CD8-positive, alpha-beta memory T cell (primary cell): Measurements from ENCODE around the gene VSTM2B. TPM values are rescaled to one million over a fixed set of nuclear protein-coding genes. Genes with fewer than 3 reads are reported as not detected.

Experiments
- CTCF ChIA-PET: fragments of 350-600 bp; sonication (Branson Sonifier 250); formaldehyde crosslinking; loops from one replicate; lab custom pipeline; 2021; ENCODE audit warnings: antibody characterized with exemption; lab: Charles Lee
- POLR2A ChIA-PET: fragments of 350-600 bp; sonication (Branson Sonifier 250); formaldehyde crosslinking; loops from one replicate; lab custom pipeline; 2021; ENCODE audit warnings: antibody characterized with exemption; lab: Charles Lee
- DNase-seq, 5 donors: peaks; one replicate each; pipeline versions ENCODE4 v3.0.0 to v3.0.0-alpha.2; 2020 to 2022; ENCODE audit warnings: mixed read lengths in 1 of 5
- H3K27ac ChIP-seq: one replicate; pipeline ENCODE4 v1.7.0; 2013; ENCODE audit warnings: low read depth, mild to moderate bottlenecking, low read length, moderate library complexity
- H3K27me3 ChIP-seq: 2 replicates; pipeline ENCODE4 v1.7.0; 2013; ENCODE audit warnings: low read length, mild to moderate bottlenecking; ENCODE audit not compliant: insufficient read depth, poor library complexity, severe bottlenecking
- H3K36me3 ChIP-seq: 2 replicates; pipeline ENCODE4 v1.7.0; 2013; ENCODE audit warnings: mild to moderate bottlenecking, low read length, moderate library complexity; ENCODE audit not compliant: insufficient read depth
- H3K4me1 ChIP-seq: 2 replicates; pipeline ENCODE4 v1.7.0; 2013; ENCODE audit warnings: mild to moderate bottlenecking, low read length, moderate library complexity; ENCODE audit not compliant: insufficient read depth
- H3K4me3 ChIP-seq: 2 replicates; pipeline ENCODE4 v1.7.0; 2013; ENCODE audit warnings: mild to moderate bottlenecking, low read length
- H3K9me3 ChIP-seq: 2 replicates; pipeline ENCODE4 v1.7.0; 2013; ENCODE audit warnings: mild to moderate bottlenecking, low read length
- H3K27ac Mint-ChIP-seq, 8 donors: one replicate each; pipeline ENCODE4 v1.8.0; 2020 to 2021; ENCODE audit warnings: mixed read lengths in 8 of 8, mild to moderate bottlenecking in 6 of 8, inconsistent platforms in 3 of 8, moderate library complexity in 3 of 8
- H3K27me3 Mint-ChIP-seq, 2 donors: one replicate each; pipeline ENCODE4 v1.8.0; 2020 to 2021; ENCODE audit warnings: mixed read lengths in 2 of 2, mild to moderate bottlenecking in 1 of 2, moderate library complexity in 1 of 2
- H3K36me3 Mint-ChIP-seq, 3 donors: one replicate each; pipeline ENCODE4 v1.8.0; 2020 to 2021; ENCODE audit warnings: mixed read lengths in 3 of 3, inconsistent platforms in 1 of 3, mild to moderate bottlenecking in 1 of 3
- H3K4me1 Mint-ChIP-seq, 3 donors: one replicate each; pipeline ENCODE4 v1.8.0; 2020 to 2021; ENCODE audit warnings: mixed read lengths in 3 of 3, inconsistent platforms in 1 of 3, mild to moderate bottlenecking in 1 of 3
- H3K4me3 Mint-ChIP-seq, 7 donors: one replicate each; pipeline ENCODE4 v1.8.0; 2020 to 2021; ENCODE audit warnings: mixed read lengths in 7 of 7, mild to moderate bottlenecking in 6 of 7, moderate library complexity in 4 of 7, inconsistent platforms in 2 of 7
- H3K9me3 Mint-ChIP-seq, 5 donors: one replicate each; pipeline ENCODE4 v1.8.0; 2020 to 2022; ENCODE audit warnings: mixed read lengths in 5 of 5, mild to moderate bottlenecking in 3 of 5, moderate library complexity in 2 of 5, inconsistent platforms in 1 of 5
- polyA plus RNA-seq: library from polyadenylated mRNA; unstranded; fragments of 300-500 nt; fragmentation: Illumina TruSeq; gene quantifications from one replicate; pipeline ENCODE4 v1.2.3, GENCODE V29; 2021
- total RNA-seq, 2 experiments: library from RNA; stranded (reverse); gene quantifications; one replicate each; pipeline ENCODE4 v1.2.3, GENCODE V29; 2021

Gene VSTM2B
- total and polyA plus RNA-seq, 3 experiments from 2014 or later: not detected

DNA sequence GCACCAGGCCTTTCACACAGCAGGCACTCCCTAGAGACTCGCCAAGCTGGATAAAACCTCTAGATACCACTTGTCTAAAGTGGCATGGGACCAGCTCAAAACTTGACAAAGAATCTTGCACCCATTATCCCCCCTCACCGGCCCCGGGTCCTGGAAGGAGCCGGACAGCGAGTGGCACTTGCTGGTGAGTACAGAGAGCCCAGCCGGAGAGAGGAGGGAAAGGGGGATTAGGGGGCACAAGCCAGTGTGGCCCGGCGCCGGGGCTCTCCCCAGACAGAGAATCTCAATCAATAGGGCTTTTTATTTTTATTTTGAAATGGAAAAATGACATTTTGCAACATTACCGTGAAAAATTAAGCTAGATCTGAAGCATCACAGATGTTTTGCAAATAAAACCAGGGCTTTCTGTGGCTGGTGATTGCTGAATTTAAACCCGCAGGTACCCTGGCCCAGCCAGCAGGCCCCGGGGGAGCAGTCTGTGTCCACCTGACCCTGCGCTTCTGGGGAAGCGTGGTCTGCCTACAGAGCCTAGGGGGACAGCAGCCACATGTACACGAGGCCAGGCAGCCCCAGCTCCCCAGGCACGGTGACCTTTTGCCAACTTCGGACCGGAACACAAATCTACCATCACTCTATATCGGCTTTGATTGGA, 10.0 kb upstream of the VSTM2B start:
- H3K4me1 ChIP-seq: no peaks in the 10 kb centered on the region
- H3K9me3 ChIP-seq: no peaks in the 10 kb centered on the region
- CTCF ChIA-PET: no interaction called here
- no peak overlapping the region for H3K27ac ChIP-seq
- Mint-ChIP-seq H3K4me3 (no peak overlapping the region), H3K36me3 (no peaks in the 10 kb centered on the region), H3K27ac (peak overlapping the region in 1 of 8 donors; percentile 79), H3K9me3 (no peaks in the 10 kb centered on the region), H3K27me3 (peaks cover 7 to 25% of the 10 kb centered on the region in 2 donors), H3K4me1 (no peaks in the 10 kb centered on the region)
- DNase-seq: no peak
- H3K27me3 ChIP-seq: no peaks in the 10 kb centered on the region
- POLR2A ChIA-PET: no interaction called here
- H3K4me3 ChIP-seq: no peak overlapping the region
- H3K36me3 ChIP-seq: no peaks in the 10 kb centered on the region

DNA sequence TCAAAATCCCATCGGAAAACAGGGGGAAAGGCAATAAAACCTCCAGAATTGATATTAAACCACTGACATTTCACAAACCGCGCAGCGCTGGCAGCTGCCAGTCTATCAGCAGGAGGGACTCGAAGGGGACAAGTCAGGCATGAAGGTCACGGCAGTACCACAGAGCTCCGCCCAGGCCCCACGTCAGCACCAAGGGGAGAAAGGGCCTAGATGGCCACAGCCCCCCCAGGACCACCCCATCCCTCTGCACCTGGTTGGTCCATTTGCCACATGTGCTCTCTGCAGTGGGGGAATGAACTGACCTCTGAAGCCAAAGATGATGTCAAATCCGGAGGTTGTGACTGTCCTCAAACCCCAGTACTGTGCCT, 9.5 kb upstream of the VSTM2B start:
- H3K36me3 Mint-ChIP-seq: no peaks in the 10 kb centered on the region
- H3K9me3 ChIP-seq: no peaks in the 10 kb centered on the region
- H3K4me3 Mint-ChIP-seq: no peak overlapping the region
- peak overlapping the region in 1 of 8 donors; percentile 79 for H3K27ac Mint-ChIP-seq
- H3K4me1 Mint-ChIP-seq: no peaks in the 10 kb centered on the region
- H3K27me3 ChIP-seq: no peaks in the 10 kb centered on the region
- H3K27me3 Mint-ChIP-seq: peaks cover 9 to 30% of the 10 kb centered on the region in 2 donors
- no peak overlapping the region for H3K27ac ChIP-seq
- H3K9me3 Mint-ChIP-seq: no peaks in the 10 kb centered on the region
- ChIA-PET POLR2A (no interaction called here), CTCF (no interaction called here)
- no peaks in the 10 kb centered on the region for H3K4me1 ChIP-seq
- no peaks in the 10 kb centered on the region for H3K36me3 ChIP-seq
- peak in 1 of 5 donors; percentile 15 for DNase-seq
- H3K4me3 ChIP-seq: no peak overlapping the region

DNA sequence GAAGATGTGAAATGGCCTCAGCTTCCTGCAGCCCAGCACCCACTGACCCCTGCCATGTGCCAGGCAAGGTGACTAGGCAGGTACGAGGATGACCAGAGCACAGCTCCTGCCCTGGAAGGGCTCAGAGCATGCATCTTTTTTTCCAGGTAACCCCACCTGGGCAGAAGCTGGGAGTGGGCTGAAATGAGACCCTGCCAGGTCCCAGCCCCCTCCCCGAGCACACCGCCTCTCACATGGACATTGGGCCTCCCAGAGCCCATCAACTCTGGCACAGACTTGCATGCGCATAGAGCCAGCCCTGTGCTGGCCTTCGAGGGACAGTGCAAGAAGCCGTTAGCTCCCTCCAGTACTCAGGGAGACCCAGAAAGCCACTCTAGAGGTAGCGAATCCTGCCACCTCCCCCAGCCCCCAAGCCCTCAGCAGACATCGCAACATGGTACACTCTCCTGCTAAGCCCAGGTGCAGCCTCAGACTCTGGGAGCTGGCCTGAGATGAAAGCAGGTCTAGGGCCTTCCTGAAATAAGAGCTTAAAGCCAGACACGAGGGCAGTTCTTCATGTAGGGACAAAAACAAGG, 8.9 kb upstream of the VSTM2B start:
- Mint-ChIP-seq H3K27me3 (peaks cover 11 to 36% of the 10 kb centered on the region in 2 donors), H3K9me3 (no peaks in the 10 kb centered on the region), H3K27ac (no peak overlapping the region), H3K4me3 (no peak overlapping the region), H3K4me1 (no peaks in the 10 kb centered on the region), H3K36me3 (no peaks in the 10 kb centered on the region)
- Histone ChIP-seq H3K27ac (no peak overlapping the region), H3K4me1 (no peaks in the 10 kb centered on the region), H3K36me3 (no peaks in the 10 kb centered on the region), H3K27me3 (no peaks in the 10 kb centered on the region), H3K9me3 (no peaks in the 10 kb centered on the region), H3K4me3 (no peak overlapping the region)
- peak in 1 of 5 donors; percentile 9 for DNase-seq
- ChIA-PET POLR2A (no interaction called here), CTCF (no interaction called here)

DNA sequence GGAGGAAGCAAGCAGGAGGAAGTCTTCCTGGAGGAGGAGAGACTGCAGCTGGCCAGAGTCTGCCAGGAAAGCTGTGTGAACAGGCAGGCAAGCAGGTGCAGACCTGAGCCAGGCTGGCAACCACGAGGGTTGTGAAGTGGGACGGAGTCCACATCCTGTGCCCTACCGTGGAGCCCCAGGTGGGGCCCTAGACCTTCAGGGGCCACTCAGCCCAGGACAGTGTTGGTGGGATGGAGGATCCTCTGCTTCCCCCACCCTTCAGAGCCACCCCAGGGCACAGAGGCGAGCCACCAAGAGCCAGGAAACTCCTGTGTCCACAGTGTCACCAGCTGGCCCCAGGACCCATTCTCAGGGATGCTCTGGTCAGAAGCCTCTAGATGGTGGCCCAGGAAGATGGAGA, 8.4 kb upstream of the VSTM2B start:
- no peaks in the 10 kb centered on the region for H3K36me3 ChIP-seq
- Mint-ChIP-seq H3K36me3 (no peaks in the 10 kb centered on the region), H3K9me3 (no peaks in the 10 kb centered on the region), H3K4me3 (no peak overlapping the region), H3K27ac (no peak overlapping the region), H3K4me1 (no peaks in the 10 kb centered on the region), H3K27me3 (peaks cover 14 to 40% of the 10 kb centered on the region in 2 donors)
- no peaks in the 10 kb centered on the region for H3K4me1 ChIP-seq
- H3K9me3 ChIP-seq: no peaks in the 10 kb centered on the region
- ChIA-PET POLR2A (no interaction called here), CTCF (no interaction called here)
- no peak overlapping the region for H3K4me3 ChIP-seq
- H3K27ac ChIP-seq: no peak overlapping the region
- DNase-seq: peak in 1 of 5 donors; percentile 29
- H3K27me3 ChIP-seq: no peaks in the 10 kb centered on the region

- Mint-ChIP-seq H3K27me3 (peaks cover 17 to 43% of the 10 kb centered on the region in 2 donors), H3K4me3 (no peak overlapping the region), H3K9me3 (no peaks in the 10 kb centered on the region), H3K36me3 (no peaks in the 10 kb centered on the region), H3K27ac (no peak overlapping the region), H3K4me1 (no peaks in the 10 kb centered on the region)
- no peaks in the 10 kb centered on the region for H3K27me3 ChIP-seq
- no peaks in the 10 kb centered on the region for H3K36me3 ChIP-seq
- peak in 1 of 5 donors; percentile 43 for DNase-seq
- no peaks in the 10 kb centered on the region for H3K4me1 ChIP-seq
- H3K4me3 ChIP-seq: no peak overlapping the region
- POLR2A ChIA-PET: no interaction called here
- CTCF ChIA-PET: no interaction called here
- H3K9me3 ChIP-seq: no peaks in the 10 kb centered on the region
- no peak overlapping the region for H3K27ac ChIP-seq
These were observed 7.8 kb upstream of the VSTM2B start for GRCh38 chr19:29517946-29518345.

DNA sequence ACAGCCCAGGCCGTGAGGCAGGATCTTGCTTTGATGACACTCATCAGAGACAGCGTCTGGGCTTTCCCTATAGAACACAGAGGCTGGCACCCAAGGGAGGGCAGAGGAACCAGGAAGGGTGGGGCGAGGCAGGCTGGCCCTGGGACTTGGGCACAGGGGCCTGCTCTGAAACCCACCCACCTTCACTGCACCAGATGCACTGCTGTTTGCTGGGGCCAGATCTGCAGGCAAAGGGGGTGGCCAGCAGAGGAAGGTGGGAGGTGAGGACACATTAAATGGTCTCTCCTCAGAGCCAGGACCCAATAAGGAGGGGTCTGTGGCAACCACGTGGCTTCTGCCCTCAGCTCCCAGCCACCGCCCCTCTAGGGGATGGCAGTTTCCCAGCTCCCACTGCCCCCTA, 6.6 kb upstream of the VSTM2B start:
- DNase-seq: peak in 1 of 5 donors; percentile 16
- H3K27me3 Mint-ChIP-seq: peaks cover 28 to 55% of the 10 kb centered on the region in 2 donors
- no peaks in the 10 kb centered on the region for H3K36me3 Mint-ChIP-seq
- H3K4me3 ChIP-seq: no peak overlapping the region
- H3K9me3 ChIP-seq: no peaks in the 10 kb centered on the region
- H3K27ac ChIP-seq: no peak overlapping the region
- ChIA-PET CTCF (no interaction called here), POLR2A (no interaction called here)
- no peaks in the 10 kb centered on the region for H3K36me3 ChIP-seq
- peaks cover 0 to 2% (median 0%) of the 10 kb centered on the region in 3 donors for H3K4me1 Mint-ChIP-seq
- H3K9me3 Mint-ChIP-seq: no peaks in the 10 kb centered on the region
- peaks cover 3% of the 10 kb centered on the region for H3K27me3 ChIP-seq
- H3K27ac Mint-ChIP-seq: no peak overlapping the region
- H3K4me3 Mint-ChIP-seq: no peak overlapping the region
- H3K4me1 ChIP-seq: no peaks in the 10 kb centered on the region

DNA sequence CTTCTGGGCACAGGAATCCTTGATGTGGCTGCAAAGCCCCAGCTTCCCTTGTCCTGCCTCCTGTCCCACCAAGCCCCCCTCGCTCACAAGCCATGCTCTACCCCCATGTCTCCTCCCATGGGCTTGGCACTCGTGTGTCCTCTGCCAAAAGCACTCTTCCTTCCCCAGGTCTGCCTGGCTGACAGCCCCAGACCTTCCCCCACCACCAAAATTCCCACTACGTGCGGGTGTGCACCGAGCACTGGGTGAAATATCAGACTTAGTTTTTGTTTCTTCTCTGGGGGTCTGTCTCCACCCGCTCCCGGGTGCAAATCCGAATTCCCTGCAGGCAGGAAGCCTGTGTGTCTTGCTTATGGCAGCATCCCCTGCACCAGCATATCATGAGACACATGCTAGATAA, 5.9 kb upstream of the VSTM2B start:
- H3K27me3 Mint-ChIP-seq: peaks cover 31 to 60% of the 10 kb centered on the region in 2 donors
- H3K27ac Mint-ChIP-seq: no peak overlapping the region
- peak in 1 of 5 donors; percentile 14 for DNase-seq
- H3K9me3 Mint-ChIP-seq: no peaks in the 10 kb centered on the region
- H3K4me1 Mint-ChIP-seq: peaks cover 0 to 5% (median 3%) of the 10 kb centered on the region in 3 donors
- Histone ChIP-seq H3K36me3 (no peaks in the 10 kb centered on the region), H3K4me3 (no peak overlapping the region), H3K9me3 (no peaks in the 10 kb centered on the region), H3K4me1 (no peaks in the 10 kb centered on the region), H3K27me3 (peaks cover 7% of the 10 kb centered on the region), H3K27ac (no peak overlapping the region)
- POLR2A ChIA-PET: no interaction called here
- H3K4me3 Mint-ChIP-seq: no peak overlapping the region
- no peaks in the 10 kb centered on the region for H3K36me3 Mint-ChIP-seq
- CTCF ChIA-PET: no interaction called here

DNA sequence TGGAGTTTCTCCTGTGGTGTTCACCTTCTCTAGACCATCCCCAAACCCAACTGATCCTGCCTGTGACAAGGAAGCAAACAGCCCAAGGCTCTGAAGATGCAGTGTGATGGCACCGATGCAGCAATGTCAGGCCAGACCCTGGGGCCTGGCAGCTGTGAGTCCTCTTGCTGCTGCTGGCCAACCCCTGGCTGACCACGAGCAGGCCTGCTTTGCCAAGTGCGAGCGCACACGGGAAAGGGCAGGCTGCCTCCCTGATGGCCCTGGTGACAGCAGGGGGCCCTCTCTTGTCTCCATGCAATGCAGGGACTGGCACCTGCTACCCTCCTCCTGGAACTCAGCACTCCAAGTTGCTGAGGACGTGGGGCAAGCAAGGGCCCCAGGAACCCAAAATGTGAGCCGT, 5.4 kb upstream of the VSTM2B start:
- H3K4me3 ChIP-seq: no peak overlapping the region
- H3K27me3 Mint-ChIP-seq: peaks cover 31 to 63% of the 10 kb centered on the region in 2 donors
- H3K36me3 ChIP-seq: no peaks in the 10 kb centered on the region
- peaks cover 0 to 7% (median 4%) of the 10 kb centered on the region in 3 donors for H3K4me1 Mint-ChIP-seq
- H3K36me3 Mint-ChIP-seq: no peaks in the 10 kb centered on the region
- CTCF ChIA-PET: no interaction called here
- no peak overlapping the region for H3K27ac ChIP-seq
- no peak overlapping the region for H3K27ac Mint-ChIP-seq
- no peaks in the 10 kb centered on the region for H3K9me3 ChIP-seq
- no peaks in the 10 kb centered on the region for H3K9me3 Mint-ChIP-seq
- no peak overlapping the region for H3K4me3 Mint-ChIP-seq
- DNase-seq: peak in 1 of 5 donors; percentile 9
- H3K27me3 ChIP-seq: peaks cover 7% of the 10 kb centered on the region
- POLR2A ChIA-PET: no interaction called here
- H3K4me1 ChIP-seq: no peaks in the 10 kb centered on the region
